SU-DHL-6 (cell line): ENCODE results near the gene TBX20.

Source experiments
- EZH2phosphoT487 ChIP-seq: fragments of 200-600 bp; sonication (generic), shearing (Covaris generic); conservative IDR thresholded peaks from 2 replicates; pipeline ENCODE4 v1.6.1; 2018; ENCODE audit warnings: mild to moderate bottlenecking, antibody characterized with exemption, low read length, moderate library complexity, mixed read lengths
- TF ChIP-seq, protein P1 (sequence below): fragments of 200-600 bp; sonication (generic); IDR thresholded peaks from one replicate; pipeline ENCODE4 v1.5.1; 2017; ENCODE audit warnings: antibody characterized with exemption, mild to moderate bottlenecking, low read length, moderate library complexity; ENCODE audit not compliant: insufficient read depth, poor library complexity, severe bottlenecking

DNA sequence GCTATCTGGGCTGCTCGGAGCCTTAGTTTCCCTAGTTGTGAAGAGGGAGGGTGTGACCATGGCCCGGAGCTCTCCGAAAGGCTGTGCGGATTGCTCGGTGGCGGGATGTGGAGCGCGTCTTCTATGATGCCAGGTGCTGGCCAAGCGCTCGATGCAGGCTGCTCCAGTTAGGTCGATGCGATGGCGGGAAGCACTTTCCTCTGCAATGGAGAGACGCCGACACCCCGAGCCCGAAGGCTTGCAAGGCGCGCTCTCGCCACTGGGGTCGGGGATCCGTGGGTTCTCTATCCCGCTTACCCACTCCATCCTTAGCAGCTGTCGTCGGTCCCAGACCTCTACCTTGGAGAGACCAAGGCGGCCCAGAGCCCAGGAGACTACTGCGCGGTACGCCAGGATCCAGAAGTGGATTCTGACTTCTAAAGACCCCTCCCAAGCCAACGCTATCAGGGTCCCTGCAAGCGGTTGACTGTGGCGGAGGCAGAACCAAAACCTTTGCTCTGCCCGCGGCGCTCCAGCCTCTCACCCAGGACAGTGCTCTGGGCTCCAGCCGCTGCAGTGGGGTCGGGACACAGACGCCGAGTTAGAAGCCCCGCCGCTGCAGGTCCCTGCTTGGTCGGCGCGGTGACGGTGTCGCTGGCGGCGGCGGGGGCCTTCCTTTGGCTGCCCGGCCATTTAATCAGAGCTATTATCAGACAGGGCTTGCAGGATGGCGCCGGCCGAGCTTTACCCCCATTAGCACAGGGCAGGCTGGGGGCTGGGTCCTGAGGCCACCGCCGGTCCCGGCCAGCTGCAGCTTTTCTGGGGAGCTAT lies 7.8 kb upstream of the TBX20 start:
- TF ChIP-seq, protein P1, sequence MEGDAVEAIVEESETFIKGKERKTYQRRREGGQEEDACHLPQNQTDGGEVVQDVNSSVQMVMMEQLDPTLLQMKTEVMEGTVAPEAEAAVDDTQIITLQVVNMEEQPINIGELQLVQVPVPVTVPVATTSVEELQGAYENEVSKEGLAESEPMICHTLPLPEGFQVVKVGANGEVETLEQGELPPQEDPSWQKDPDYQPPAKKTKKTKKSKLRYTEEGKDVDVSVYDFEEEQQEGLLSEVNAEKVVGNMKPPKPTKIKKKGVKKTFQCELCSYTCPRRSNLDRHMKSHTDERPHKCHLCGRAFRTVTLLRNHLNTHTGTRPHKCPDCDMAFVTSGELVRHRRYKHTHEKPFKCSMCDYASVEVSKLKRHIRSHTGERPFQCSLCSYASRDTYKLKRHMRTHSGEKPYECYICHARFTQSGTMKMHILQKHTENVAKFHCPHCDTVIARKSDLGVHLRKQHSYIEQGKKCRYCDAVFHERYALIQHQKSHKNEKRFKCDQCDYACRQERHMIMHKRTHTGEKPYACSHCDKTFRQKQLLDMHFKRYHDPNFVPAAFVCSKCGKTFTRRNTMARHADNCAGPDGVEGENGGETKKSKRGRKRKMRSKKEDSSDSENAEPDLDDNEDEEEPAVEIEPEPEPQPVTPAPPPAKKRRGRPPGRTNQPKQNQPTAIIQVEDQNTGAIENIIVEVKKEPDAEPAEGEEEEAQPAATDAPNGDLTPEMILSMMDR = no peak
- no peak for TF ChIP-seq EZH2phosphoT487
